ENCODE data around the gene GRB2.
"Not testable (repeated sequence)": the region's sequence is repeated elsewhere in the genome, so short reads cannot be mapped to it uniquely, and the experiment has no call there.

Gene GRB2

GRCh38 chr17:75384751-75385150 lies 20.7 kb downstream of the GRB2 start:
- no peak for TF ChIP-seq CTCF (IDR thresholded peaks at IDR 0.05; ENCODE audit: insufficient read depth, missing control alignments)
- FAIRE-seq, result no peak
- DNase-seq (ENCODE audit: insufficient read length, low spot score), result no peak

- FAIRE-seq, result no peak
- no peak for TF ChIP-seq CTCF (IDR thresholded peaks at IDR 0.05; ENCODE audit: insufficient read depth, missing control alignments)
Observed at GRCh38 chr17:75383842-75384195, 21.7 kb downstream of the GRB2 start.

DNA sequence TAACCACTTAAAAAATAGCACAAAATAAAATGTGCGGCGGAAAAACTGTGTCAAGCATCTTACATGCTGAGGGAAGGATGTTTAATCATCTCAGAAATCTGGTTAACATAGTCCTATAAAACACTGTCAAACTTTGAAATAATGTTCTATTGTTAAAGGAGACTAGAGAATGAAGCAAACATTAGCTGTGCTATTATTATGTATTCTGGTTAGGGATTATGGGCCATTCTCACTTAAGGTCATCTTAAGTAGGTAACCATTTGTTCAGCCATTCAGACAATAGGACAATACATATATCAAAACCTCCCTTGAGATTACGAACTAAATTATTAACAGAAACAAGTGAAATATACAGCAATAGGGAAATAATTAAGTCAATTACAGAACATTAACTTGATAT lies 24.7 kb downstream of the GRB2 start:
- DNase-seq (ENCODE audit: insufficient read length, low spot score) (no peak), FAIRE-seq (no peak)
- TF ChIP-seq CTCF (IDR thresholded peaks at IDR 0.05; ENCODE audit: insufficient read depth, missing control alignments), result no peak

More at GRCh38 chr17:75383842-75384195, 21.7 kb downstream of the GRB2 start:
- DNase-seq (ENCODE audit: insufficient read length, low spot score), result no peak

DNA sequence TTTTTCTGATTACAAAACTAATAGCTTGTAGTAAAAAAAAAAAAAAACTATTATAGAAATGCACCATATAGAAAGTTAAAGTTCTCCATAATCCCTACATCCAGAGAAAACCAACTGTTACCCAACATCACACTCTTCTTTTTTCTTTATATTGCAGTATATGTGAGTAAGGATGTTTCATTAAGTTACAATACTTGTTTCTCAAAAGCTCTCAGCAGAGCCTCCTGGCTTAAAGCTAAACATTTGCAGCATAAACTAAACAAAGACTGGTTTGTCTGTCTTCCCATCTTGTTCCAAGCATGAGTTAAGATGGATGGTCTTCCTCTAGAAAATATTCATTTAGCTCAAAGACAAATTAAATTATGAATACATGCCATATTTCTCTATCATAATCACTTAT lies 25.2 kb downstream of the GRB2 start:
- no peak for FAIRE-seq
- no peak for TF ChIP-seq CTCF (IDR thresholded peaks at IDR 0.05; ENCODE audit: insufficient read depth, missing control alignments)
- no peak for DNase-seq (ENCODE audit: insufficient read length, low spot score)

GRCh38 chr17:75379426-75379825 lies 26.1 kb downstream of the GRB2 start:
- not testable (repeated sequence) for DNase-seq (ENCODE audit: insufficient read length, low spot score); FAIRE-seq

DNA sequence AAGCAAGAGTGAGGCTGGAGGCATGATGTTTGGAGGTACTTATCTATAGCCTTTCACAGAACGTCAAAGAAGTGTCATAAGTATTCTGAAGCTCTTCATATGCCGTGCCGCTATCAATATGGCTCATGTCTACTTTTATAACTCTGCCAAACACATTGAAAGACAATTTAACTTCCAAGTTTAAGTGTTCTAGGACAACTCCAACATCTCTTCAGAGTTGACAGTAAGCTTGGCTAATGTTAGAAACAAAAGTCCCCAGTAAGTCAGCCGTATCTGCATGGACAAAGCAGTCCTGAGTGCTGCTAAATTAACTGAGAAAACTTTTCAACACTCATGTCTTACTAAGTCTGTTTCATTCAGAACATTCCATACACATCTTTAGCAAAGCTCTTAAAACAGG lies 32.2 kb downstream of the GRB2 start:
- DNase-seq (ENCODE audit: insufficient read length, low spot score) (no peak), FAIRE-seq (no peak)
- TF ChIP-seq CTCF (IDR thresholded peaks at IDR 0.05; ENCODE audit: insufficient read depth, missing control alignments), result no peak

DNA sequence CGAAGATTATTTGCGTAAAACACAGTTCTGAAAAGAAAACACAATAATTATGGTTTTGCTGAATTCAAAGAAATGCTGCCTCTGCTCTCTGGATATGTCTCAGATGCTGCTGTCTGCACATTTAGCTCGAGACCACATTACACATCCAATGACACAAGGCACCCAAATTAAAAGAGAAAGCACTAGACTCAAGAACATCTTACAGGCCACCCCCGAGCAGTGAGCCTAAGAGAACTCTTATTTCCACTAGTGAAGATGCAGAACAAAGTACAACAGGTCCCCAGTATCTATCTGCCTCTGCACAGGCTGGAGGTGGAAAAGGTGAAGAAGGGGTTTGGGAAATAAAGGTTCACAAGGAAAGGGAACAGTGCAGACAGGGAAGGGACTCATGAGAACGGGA lies 33.5 kb downstream of the GRB2 start:
- TF ChIP-seq CTCF (IDR thresholded peaks at IDR 0.05; ENCODE audit: insufficient read depth, missing control alignments), result no peak
- DNase-seq (ENCODE audit: insufficient read length, low spot score), result no peak
- no peak for FAIRE-seq

DNA sequence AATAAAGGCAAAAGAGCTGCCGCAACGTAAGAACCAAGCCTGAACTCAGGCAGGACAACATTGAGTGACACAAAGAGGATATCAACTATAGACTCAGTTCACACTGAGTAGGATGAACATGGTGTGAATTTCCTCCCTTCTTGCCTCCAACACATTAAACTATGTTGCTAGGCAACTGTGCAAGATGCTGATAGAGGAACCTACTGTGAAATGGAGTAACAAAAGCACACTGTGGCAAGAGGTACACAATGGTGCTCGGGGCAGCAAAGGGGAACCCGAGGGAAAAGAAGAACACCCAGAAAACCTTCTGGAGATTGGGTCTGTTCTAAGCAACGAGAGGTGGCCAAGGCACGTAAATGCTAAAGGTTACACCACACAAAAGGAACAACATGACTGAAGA lies 34.1 kb downstream of the GRB2 start:
- FAIRE-seq, result no peak
- no peak for TF ChIP-seq CTCF (IDR thresholded peaks at IDR 0.05; ENCODE audit: insufficient read depth, missing control alignments)
- no peak for DNase-seq (ENCODE audit: insufficient read length, low spot score)
